SU-DHL-6 (cell line): ENCODE measurements around the gene PRSS27.
"Not testable (repeated sequence)": the region's sequence is repeated elsewhere in the genome, so short reads cannot be mapped to it uniquely, and the experiment has no call there.

Experiments used
- EZH2phosphoT487 ChIP-seq: fragments of 200-600 bp; sonication (generic), shearing (Covaris generic); conservative IDR thresholded peaks from 2 replicates; pipeline ENCODE4 v1.6.1; 2018; ENCODE audit warnings: mild to moderate bottlenecking, antibody characterized with exemption, low read length, moderate library complexity, mixed read lengths
- TF ChIP-seq, protein P1 (sequence below): fragments of 200-600 bp; sonication (generic); IDR thresholded peaks from one replicate; pipeline ENCODE4 v1.5.1; 2017; ENCODE audit warnings: antibody characterized with exemption, mild to moderate bottlenecking, low read length, moderate library complexity; ENCODE audit not compliant: insufficient read depth, poor library complexity, severe bottlenecking

DNA sequence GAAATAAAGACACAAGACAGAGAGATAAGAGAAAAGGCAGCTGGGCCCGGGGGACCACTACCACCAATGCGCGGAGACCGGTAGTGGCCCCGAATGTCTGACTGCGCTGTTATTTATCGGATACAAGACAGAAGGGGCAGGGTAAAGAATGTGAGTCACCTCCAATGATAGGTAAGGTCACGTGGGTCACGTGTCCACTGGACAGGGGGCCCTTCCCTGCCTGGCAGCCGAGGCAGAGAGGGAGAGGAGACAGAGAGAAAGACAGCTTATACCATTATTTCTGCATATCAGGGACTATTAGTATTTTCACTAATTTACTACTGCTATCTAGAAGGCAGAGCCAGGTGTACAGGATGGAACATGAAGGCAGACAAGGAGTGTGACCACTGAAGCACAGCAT lies 50.4 kb downstream of the PRSS27 start:
- TF ChIP-seq, protein P1, sequence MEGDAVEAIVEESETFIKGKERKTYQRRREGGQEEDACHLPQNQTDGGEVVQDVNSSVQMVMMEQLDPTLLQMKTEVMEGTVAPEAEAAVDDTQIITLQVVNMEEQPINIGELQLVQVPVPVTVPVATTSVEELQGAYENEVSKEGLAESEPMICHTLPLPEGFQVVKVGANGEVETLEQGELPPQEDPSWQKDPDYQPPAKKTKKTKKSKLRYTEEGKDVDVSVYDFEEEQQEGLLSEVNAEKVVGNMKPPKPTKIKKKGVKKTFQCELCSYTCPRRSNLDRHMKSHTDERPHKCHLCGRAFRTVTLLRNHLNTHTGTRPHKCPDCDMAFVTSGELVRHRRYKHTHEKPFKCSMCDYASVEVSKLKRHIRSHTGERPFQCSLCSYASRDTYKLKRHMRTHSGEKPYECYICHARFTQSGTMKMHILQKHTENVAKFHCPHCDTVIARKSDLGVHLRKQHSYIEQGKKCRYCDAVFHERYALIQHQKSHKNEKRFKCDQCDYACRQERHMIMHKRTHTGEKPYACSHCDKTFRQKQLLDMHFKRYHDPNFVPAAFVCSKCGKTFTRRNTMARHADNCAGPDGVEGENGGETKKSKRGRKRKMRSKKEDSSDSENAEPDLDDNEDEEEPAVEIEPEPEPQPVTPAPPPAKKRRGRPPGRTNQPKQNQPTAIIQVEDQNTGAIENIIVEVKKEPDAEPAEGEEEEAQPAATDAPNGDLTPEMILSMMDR = not testable (repeated sequence)
- TF ChIP-seq EZH2phosphoT487 = not testable (repeated sequence)
